ENCODE data around the gene ZNF561.

DNA sequence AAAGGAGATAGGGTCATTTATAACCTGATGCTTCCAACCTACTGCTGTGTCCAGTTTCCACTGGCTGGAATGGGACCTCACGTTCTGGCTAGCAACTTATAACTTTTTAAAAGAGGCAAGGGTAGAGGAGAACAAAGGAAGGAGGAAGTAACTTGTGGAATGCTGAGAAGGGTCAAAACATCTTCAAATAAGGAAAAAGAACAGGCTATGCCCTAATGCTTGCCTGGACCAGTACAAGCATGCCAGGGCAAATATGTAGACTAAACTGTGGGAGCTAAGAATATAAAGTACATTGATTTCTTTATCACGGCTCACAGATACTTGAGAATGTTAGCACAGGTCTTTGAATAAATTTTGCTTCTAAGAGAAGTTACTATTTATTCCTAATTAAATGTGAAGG is 1.5 kb upstream of the ZNF561 start:
- TF ChIP-seq, protein P1, sequence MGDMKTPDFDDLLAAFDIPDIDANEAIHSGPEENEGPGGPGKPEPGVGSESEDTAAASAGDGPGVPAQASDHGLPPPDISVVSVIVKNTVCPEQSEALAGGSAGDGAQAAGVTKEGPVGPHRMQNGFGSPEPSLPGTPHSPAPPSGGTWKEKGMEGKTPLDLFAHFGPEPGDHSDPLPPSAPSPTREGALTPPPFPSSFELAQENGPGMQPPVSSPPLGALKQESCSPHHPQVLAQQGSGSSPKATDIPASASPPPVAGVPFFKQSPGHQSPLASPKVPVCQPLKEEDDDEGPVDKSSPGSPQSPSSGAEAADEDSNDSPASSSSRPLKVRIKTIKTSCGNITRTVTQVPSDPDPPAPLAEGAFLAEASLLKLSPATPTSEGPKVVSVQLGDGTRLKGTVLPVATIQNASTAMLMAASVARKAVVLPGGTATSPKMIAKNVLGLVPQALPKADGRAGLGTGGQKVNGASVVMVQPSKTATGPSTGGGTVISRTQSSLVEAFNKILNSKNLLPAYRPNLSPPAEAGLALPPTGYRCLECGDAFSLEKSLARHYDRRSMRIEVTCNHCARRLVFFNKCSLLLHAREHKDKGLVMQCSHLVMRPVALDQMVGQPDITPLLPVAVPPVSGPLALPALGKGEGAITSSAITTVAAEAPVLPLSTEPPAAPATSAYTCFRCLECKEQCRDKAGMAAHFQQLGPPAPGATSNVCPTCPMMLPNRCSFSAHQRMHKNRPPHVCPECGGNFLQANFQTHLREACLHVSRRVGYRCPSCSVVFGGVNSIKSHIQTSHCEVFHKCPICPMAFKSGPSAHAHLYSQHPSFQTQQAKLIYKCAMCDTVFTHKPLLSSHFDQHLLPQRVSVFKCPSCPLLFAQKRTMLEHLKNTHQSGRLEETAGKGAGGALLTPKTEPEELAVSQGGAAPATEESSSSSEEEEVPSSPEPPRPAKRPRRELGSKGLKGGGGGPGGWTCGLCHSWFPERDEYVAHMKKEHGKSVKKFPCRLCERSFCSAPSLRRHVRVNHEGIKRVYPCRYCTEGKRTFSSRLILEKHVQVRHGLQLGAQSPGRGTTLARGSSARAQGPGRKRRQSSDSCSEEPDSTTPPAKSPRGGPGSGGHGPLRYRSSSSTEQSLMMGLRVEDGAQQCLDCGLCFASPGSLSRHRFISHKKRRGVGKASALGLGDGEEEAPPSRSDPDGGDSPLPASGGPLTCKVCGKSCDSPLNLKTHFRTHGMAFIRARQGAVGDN (IDR thresholded peaks at IDR 0.05), result no peak
- TF ChIP-seq, protein P2, sequence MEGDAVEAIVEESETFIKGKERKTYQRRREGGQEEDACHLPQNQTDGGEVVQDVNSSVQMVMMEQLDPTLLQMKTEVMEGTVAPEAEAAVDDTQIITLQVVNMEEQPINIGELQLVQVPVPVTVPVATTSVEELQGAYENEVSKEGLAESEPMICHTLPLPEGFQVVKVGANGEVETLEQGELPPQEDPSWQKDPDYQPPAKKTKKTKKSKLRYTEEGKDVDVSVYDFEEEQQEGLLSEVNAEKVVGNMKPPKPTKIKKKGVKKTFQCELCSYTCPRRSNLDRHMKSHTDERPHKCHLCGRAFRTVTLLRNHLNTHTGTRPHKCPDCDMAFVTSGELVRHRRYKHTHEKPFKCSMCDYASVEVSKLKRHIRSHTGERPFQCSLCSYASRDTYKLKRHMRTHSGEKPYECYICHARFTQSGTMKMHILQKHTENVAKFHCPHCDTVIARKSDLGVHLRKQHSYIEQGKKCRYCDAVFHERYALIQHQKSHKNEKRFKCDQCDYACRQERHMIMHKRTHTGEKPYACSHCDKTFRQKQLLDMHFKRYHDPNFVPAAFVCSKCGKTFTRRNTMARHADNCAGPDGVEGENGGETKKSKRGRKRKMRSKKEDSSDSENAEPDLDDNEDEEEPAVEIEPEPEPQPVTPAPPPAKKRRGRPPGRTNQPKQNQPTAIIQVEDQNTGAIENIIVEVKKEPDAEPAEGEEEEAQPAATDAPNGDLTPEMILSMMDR (IDR thresholded peaks at IDR 0.05 in 2 of 3, conservative IDR thresholded peaks at IDR 0.05 in 1 of 3; ENCODE audit: control insufficient read depth in 2 of 3, extremely low read depth in 1 of 3, insufficient read depth in 1 of 3, low read depth in 3 of 3, low read length in 3 of 3), result no peak
- TF ChIP-seq POLR2AphosphoS5 (IDR thresholded peaks at IDR 0.05; ENCODE audit: low read length) (no peak), GABPA (IDR thresholded peaks at IDR 0.05; ENCODE audit: low read depth) (no peak)

Measured in GM12878 (cell line).